Measurements from ENCODE around the gene CRHR2. TPM values are rescaled to one million over a fixed set of nuclear protein-coding genes. Genes with fewer than 3 reads are reported as not detected.
A peak's percentile ranks its signal among the peaks of the same experiment; 100 is the strongest.

The CRHR2 gene
- total RNA-seq, 1 donor from 2014 or later: not detected

DNA sequence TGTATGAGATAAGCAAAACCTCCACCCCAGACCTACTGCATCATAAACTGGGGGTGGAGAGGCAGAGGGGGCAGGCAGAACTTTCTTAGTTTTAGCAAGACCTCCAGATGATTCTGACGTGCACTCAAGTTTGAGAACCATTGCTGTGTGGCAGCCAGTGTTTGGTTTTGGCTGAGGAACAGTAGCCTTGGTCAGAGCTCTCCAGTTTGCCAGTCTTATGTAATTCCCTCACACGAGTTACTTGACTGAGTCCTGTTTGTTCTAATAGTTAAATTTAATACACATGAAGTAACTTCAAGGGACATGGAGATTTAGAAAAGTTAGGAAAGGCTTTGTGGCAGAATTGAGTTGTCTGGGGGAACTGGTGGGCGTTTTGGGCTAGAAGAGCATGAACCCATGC lies 49.0 kb downstream of the CRHR2 start:
- TF ChIP-seq, protein P1, sequence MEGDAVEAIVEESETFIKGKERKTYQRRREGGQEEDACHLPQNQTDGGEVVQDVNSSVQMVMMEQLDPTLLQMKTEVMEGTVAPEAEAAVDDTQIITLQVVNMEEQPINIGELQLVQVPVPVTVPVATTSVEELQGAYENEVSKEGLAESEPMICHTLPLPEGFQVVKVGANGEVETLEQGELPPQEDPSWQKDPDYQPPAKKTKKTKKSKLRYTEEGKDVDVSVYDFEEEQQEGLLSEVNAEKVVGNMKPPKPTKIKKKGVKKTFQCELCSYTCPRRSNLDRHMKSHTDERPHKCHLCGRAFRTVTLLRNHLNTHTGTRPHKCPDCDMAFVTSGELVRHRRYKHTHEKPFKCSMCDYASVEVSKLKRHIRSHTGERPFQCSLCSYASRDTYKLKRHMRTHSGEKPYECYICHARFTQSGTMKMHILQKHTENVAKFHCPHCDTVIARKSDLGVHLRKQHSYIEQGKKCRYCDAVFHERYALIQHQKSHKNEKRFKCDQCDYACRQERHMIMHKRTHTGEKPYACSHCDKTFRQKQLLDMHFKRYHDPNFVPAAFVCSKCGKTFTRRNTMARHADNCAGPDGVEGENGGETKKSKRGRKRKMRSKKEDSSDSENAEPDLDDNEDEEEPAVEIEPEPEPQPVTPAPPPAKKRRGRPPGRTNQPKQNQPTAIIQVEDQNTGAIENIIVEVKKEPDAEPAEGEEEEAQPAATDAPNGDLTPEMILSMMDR (conservative IDR thresholded peaks at IDR 0.05; ENCODE audit: low read depth, low read length): no peak
- DNase-seq (ENCODE audit: low read depth): no peak
- H3K4me3 ChIP-seq (ENCODE audit: low read depth, low read length): no peak overlapping the region

DNA sequence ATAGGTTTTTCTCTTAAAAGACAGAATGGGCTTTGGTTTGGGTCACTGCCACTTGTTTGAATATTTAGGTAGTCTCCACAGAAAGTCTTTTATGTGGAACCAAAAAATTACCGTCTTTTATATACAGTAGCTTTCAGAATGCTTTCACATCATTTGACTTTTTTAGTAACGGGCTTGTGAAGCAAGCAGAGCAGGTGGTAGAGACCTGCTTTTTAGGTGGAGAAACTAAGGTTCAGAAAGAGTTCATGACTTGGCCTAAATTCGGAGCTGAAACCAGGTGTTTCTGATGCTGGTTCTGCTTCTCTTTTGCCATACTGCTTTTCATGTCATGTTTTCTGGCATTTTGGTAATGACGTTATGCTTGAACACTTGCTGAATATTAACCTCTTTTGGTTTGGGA lies 51.3 kb downstream of the CRHR2 start:
- TF ChIP-seq, protein P1 (conservative IDR thresholded peaks at IDR 0.05; ENCODE audit: low read depth, low read length): no peak
- no peak for DNase-seq (ENCODE audit: low read depth)
- no peak overlapping the region for H3K4me3 ChIP-seq (ENCODE audit: low read depth, low read length)

DNA sequence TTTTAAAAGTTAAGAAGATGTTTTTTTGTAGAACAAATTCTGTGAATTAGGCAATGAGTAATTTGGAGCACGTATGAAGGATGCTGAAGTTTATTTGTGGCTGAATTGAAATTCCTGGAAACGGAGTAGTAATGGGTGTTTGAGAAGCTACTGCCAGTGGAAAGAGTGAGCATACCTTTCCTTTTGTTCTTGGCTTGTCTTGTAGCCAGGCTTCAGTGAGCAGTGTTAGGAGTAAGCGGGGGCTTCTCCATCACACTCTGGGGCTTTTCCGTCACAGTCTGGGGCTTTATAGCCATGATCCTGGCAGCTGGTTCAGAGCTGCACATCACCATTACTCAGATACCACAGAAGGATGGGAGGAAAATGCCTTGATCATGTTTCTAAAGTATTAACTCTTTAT lies 55.2 kb downstream of the CRHR2 start:
- TF ChIP-seq, protein P1 (conservative IDR thresholded peaks at IDR 0.05; ENCODE audit: low read depth, low read length): no peak
- H3K4me3 ChIP-seq (ENCODE audit: low read depth, low read length): no peak overlapping the region
- DNase-seq (ENCODE audit: low read depth): no peak

DNA sequence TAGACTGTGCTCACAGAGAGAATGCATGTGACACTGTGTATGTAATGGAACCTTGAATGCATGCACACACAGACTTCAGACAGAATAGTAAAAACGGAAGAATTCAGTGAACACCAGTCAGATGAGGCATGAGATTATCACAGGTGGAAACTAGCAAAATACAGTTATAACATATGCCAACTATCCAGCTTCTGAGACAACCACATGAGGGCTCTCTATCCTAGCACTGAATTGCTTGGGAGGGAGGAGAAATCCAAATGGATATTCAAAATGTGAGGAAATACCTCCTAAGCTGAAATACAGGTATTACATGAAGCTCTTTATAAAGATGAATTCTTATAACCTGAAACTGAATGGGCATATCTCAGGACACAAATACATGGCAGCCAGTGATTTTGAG lies 57.0 kb downstream of the CRHR2 start:
- H3K4me3 ChIP-seq (ENCODE audit: low read depth, low read length): no peak overlapping the region
- TF ChIP-seq, protein P1 (conservative IDR thresholded peaks at IDR 0.05; ENCODE audit: low read depth, low read length): peak; percentile 28
- DNase-seq (ENCODE audit: low read depth): no peak

DNA sequence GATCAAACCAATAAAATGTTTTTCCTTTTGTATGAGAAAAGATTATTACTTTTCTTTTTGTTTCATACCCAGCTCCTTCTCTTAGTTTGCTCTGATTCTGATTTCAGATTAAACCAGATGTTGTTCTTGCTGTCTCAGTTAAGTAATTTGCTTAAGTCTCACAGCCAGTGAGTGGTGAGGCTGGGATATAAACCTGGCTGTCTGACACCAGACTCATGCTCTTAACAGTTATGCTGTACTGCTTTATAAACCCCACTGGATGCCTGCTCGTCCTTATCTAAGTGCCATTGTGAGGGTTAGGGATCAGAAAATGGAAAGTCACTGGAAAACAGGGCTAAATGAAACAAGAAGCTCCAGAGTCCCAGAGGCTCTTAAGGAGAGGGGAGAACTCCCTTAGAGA lies 63.3 kb downstream of the CRHR2 start:
- no peak for DNase-seq (ENCODE audit: low read depth)
- no peak overlapping the region for H3K4me3 ChIP-seq (ENCODE audit: low read depth, low read length)
- TF ChIP-seq, protein P1 (conservative IDR thresholded peaks at IDR 0.05; ENCODE audit: low read depth, low read length): no peak

DNA sequence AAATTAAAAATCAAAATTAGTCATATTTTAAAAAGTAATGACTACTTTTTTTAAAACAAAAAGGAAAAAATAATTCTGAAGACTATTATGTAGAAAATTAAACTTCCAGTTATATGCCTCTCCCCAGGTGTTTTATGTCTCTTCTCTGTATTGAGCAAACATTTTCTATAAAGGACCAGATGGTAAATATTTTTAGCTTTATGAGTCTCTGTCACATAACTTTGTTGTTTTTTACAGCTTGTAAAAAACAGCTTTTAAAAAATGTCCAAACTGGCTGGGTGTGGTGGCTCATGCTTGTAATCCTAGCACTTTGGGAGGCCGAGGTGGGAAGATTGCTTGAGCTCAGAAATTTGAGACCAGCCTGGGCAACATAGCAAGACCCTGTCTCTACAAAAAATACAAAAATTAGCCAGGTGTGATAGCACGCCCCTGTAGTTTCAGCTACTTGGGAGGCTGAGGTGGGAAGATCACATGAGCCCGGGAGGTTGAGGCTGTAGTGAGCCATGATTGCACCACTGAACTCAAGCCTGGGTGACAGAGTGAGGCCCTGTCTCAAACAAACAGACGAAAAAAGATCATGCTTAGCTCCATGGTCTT lies 64.1 kb downstream of the CRHR2 start:
- DNase-seq (ENCODE audit: low read depth): no peak
- TF ChIP-seq, protein P1 (conservative IDR thresholded peaks at IDR 0.05; ENCODE audit: low read depth, low read length): no peak
- no peak overlapping the region for H3K4me3 ChIP-seq (ENCODE audit: low read depth, low read length)

DNA sequence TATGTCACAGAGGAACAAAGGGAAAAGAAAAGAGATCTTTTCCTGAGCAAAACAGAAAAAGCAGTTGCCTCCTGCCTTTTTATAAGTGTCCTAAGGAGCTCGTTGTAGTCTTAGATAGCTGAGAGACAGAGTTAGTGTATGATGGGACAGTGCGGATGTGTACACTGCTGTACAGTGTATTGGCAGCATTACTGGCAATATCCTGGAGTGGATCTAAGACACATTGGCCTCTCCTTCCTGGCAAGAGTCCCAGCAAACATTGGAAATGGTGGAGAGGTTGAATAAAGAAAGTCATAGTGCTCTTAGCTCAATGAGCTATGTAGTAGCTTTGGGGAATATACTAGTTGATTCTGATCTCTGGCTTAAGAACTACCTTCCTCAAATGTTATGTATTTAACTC lies 64.9 kb downstream of the CRHR2 start:
- H3K4me3 ChIP-seq (ENCODE audit: low read depth, low read length): no peak overlapping the region
- DNase-seq (ENCODE audit: low read depth): no peak
- TF ChIP-seq, protein P1 (conservative IDR thresholded peaks at IDR 0.05; ENCODE audit: low read depth, low read length): no peak
